ENCODE data around the gene BHMT. TPM values are rescaled to one million over a fixed set of nuclear protein-coding genes. Genes with fewer than 3 reads are reported as not detected.
"Not testable (repeated sequence)": the region's sequence is repeated elsewhere in the genome, so short reads cannot be mapped to it uniquely, and the experiment has no call there.

Gene BHMT
- polyA plus RNA-seq, 6 donors from 2014 or later: not detected

DNA sequence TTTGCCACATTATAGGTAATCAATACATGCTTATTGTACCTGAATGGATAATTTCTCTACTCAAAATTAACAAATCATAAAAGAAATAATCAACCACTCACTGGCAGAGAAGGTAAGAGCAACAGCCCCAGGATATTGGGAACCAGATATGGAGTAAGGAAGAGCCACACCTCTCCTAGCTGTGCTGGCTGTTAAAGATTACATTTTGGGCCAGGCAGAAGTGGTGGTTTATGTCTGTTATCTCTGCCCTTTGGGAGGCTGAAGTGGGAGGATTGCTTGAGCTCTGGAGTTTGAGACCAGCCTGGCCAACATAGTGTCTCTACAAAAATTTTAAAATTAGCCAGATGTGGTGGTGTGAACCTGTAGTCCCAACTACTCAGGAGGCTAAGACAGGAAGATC lies 56.4 kb downstream of the BHMT start:
- Mint-ChIP-seq H3K27ac (no peak overlapping the region), H3K4me3 (no peak overlapping the region), H3K9me3 (no peaks in the 10 kb centered on the region), H3K4me1 (no peaks in the 10 kb centered on the region), H3K36me3 (no peaks in the 10 kb centered on the region), H3K27me3 (no peaks in the 10 kb centered on the region)
- no peak for DNase-seq
- no peak for ATAC-seq (ENCODE audit: low read depth in 2 of 2)

DNA sequence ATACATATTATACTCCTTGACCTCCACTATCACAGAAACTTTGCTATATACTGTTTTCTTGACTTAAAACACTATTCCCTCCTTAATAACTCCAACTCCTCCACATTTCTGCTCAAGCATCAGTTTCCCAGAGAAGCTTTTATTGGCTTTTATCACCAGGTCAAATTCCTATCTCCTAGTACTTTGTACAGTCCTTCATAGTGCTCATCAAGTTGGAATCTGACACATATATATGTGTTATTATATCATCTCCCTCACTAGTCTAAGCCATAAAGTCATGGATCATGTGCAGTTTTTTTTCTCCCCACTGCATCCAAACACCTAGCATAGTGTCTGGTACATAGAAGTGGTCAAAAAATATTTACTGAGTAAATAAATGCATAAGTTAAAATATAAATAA lies 59.1 kb downstream of the BHMT start:
- Mint-ChIP-seq H3K27me3 (peaks cover 0 to 6% (median 0%) of the 10 kb centered on the region in 3 donors), H3K9me3 (no peaks in the 10 kb centered on the region), H3K4me3 (no peak overlapping the region), H3K27ac (no peak overlapping the region), H3K4me1 (no peaks in the 10 kb centered on the region), H3K36me3 (no peaks in the 10 kb centered on the region)
- DNase-seq: no peak
- ATAC-seq (ENCODE audit: low read depth in 2 of 2): no peak

DNA sequence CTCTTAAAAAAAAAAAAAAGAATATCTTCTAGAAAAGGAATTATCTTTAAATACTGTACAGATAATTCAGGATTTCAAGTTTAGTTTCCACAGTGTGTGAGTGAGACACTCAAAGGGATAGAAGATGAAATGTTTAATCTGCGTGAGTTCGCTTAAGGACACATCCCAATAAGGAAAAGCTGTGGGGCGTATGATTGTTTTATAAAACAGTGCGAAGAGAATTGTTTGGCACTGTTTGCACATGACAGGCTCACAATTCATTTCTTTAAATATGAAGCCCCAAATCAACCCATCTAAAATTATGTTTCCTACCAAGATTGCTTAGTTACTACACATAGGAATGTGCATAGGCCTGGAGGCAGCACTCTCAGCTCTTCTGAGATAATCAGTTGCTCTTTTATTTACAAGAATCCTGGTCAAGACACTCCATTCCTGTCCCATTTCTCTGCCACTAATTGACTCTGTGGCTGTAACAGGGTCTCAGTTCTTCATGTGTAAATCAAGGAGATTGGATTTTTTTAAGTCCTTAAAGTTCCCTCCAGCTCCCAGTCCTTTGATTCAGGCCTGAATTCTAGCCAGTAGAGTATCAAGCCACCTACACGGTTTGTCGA lies 60.1 kb downstream of the BHMT start:
- H3K36me3 Mint-ChIP-seq: no peaks in the 10 kb centered on the region
- no peaks in the 10 kb centered on the region for H3K4me1 Mint-ChIP-seq
- ATAC-seq (ENCODE audit: low read depth in 2 of 2) (no peak), DNase-seq (no peak)
- no peak overlapping the region for H3K27ac Mint-ChIP-seq
- no peak overlapping the region for H3K4me3 Mint-ChIP-seq
- no peaks in the 10 kb centered on the region for H3K9me3 Mint-ChIP-seq
- peaks cover 0 to 6% (median 0%) of the 10 kb centered on the region in 3 donors for H3K27me3 Mint-ChIP-seq

DNA sequence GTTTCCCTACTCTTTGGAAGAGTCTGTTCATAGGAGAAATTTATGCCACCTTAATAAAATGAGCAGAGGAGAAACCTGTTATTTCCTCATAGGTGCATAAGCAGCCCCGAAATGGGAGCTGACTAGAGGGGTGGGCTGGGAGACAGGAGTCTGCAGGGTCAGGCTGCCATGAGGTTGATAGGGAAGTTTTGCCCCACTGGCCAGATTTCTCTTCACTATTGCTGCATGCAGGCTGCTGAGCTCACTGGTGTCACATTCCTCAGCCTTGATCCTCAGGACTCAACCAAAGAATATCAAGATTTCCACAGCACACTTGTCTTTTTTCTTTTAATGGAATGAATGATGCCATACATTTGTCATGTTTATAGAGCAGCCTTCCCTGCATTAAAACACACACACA lies 60.7 kb downstream of the BHMT start:
- H3K9me3 Mint-ChIP-seq: no peaks in the 10 kb centered on the region
- no peaks in the 10 kb centered on the region for H3K4me1 Mint-ChIP-seq
- no peak overlapping the region for H3K4me3 Mint-ChIP-seq
- no peak overlapping the region for H3K27ac Mint-ChIP-seq
- H3K36me3 Mint-ChIP-seq: no peaks in the 10 kb centered on the region
- peaks cover 0 to 6% (median 0%) of the 10 kb centered on the region in 3 donors for H3K27me3 Mint-ChIP-seq
- DNase-seq (no peak), ATAC-seq (ENCODE audit: low read depth in 2 of 2) (no peak)

DNA sequence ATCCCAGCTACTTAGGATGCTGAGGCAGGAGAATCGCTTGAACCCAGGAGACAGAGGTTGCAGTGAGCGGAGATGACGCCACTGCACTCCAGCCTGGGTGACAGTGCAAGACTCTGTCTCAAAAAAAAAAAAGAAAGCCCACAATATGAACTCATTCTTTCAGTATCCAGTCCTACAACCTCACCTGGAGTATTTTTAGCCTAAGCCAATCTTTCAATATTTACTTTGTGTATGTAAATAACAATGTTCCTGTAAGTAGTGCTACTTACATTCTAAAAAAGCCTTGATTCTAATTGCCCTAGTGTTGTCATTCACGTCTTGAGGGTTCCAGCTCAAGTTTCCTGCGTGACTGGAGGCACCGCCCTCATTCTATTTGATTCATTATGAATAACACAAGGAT lies 62.0 kb downstream of the BHMT start:
- ATAC-seq (ENCODE audit: low read depth in 2 of 2): no peak
- H3K9me3 Mint-ChIP-seq: no peaks in the 10 kb centered on the region

DNA sequence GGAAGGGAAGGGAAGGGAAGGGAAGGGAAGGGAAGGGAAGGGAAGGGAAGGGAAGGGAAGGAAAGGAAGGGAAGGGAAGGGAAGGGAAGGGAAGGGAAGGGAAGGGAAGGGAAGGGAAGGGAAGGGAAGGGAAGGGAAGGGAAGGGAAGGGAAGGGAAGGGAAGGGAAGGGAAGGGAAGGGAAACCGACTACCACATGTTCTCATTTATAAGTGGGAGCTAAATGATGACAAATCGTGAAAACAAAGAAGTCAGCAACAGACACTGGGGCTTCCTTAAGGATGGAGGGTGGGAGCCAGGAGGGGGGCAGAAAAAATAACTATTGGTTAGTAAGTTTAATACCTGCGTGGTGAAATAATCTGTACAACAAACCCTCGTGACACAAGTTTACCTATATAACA lies 68.8 kb downstream of the BHMT start:
- H3K9me3 Mint-ChIP-seq; H3K27ac Mint-ChIP-seq; H3K4me1 Mint-ChIP-seq; H3K27me3 Mint-ChIP-seq; ATAC-seq (ENCODE audit: low read depth in 2 of 2); DNase-seq; H3K36me3 Mint-ChIP-seq; H3K4me3 Mint-ChIP-seq: not testable (repeated sequence)

More for the DNA sequence above, 62.0 kb downstream of the BHMT start:
- Mint-ChIP-seq H3K27me3 (peaks cover 0 to 6% (median 0%) of the 10 kb centered on the region in 3 donors), H3K4me1 (no peaks in the 10 kb centered on the region), H3K27ac (no peak overlapping the region), H3K4me3 (no peak overlapping the region), H3K36me3 (no peaks in the 10 kb centered on the region)
- DNase-seq: no peak

DNA sequence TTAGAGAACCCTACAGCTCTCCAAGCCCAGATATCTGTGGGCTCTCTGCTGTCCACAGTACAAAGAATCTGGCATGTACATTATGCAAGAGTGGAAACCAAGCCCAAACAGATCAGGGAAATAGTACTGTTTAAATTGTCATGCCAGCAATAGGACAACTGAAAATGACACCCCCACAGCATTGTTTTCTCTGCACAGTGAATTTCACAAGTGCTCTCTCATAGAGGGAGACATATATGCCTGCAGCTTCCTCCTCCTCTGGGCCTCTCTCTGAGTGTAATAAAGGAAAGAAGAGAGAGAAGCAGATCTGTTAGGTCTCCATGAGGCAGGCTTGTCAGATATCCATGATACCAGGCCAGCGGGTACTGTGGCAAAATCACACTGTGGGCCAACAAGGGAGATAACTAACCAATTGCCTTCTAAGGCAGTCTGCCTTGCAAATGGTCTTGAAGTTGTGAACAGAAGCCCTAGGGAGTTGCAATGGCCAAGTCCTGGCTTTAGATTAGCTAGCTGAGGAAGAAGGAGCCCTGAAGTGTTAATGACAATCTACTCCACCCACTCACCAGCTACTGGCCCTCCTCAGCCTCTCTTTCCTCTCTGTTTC lies 69.9 kb downstream of the BHMT start:
- H3K9me3 Mint-ChIP-seq: no peaks in the 10 kb centered on the region

More for the DNA sequence above, 69.9 kb downstream of the BHMT start:
- Mint-ChIP-seq H3K27ac (no peak overlapping the region), H3K27me3 (no peaks in the 10 kb centered on the region), H3K4me1 (no peaks in the 10 kb centered on the region), H3K4me3 (no peak overlapping the region), H3K36me3 (no peaks in the 10 kb centered on the region)
- ATAC-seq (ENCODE audit: low read depth in 2 of 2) (no peak), DNase-seq (no peak)

Other genes with a start within 250 kb of the BHMT start
- gene ARSB, start 126.5 kb upstream of the BHMT start, polyA plus RNA-seq (ENCODE audit: low read depth in 6 of 6): 1 to 10 TPM; 4.1 to 6.8 (median 5.4) TPM
- gene DMGDH, start 42.1 kb upstream of the BHMT start, polyA plus RNA-seq (ENCODE audit: low read depth in 6 of 6): 1 to 10 TPM in 1 of 6 donors, under 1 TPM in 1, not detected in 4; 0.20 to 2.4 TPM
- not detected for gene BHMT2, start 42.0 kb upstream of the BHMT start, polyA plus RNA-seq (ENCODE audit: low read depth in 6 of 6)
- 1 to 10 TPM; 3.1 to 5.2 (median 4.6) TPM for gene JMY, start 124.3 kb downstream of the BHMT start, polyA plus RNA-seq (ENCODE audit: low read depth in 6 of 6)